GM21360 (cell line): Measurements from ENCODE around the gene TFB2M.
A peak's percentile ranks its signal among the peaks of the same experiment; 100 is the strongest.
"Not testable (repeated sequence)": the region's sequence is repeated elsewhere in the genome, so short reads cannot be mapped to it uniquely, and the experiment has no call there.

Experiments
- ATAC-seq: cut with Tn5 transposase; IDR thresholded peaks from one replicate; pipeline ENCODE4 v1.9.1; 2021; ENCODE audit warnings: mild to moderate bottlenecking, moderate library complexity; ENCODE audit not compliant: unreplicated experiment

TFB2M gene

DNA sequence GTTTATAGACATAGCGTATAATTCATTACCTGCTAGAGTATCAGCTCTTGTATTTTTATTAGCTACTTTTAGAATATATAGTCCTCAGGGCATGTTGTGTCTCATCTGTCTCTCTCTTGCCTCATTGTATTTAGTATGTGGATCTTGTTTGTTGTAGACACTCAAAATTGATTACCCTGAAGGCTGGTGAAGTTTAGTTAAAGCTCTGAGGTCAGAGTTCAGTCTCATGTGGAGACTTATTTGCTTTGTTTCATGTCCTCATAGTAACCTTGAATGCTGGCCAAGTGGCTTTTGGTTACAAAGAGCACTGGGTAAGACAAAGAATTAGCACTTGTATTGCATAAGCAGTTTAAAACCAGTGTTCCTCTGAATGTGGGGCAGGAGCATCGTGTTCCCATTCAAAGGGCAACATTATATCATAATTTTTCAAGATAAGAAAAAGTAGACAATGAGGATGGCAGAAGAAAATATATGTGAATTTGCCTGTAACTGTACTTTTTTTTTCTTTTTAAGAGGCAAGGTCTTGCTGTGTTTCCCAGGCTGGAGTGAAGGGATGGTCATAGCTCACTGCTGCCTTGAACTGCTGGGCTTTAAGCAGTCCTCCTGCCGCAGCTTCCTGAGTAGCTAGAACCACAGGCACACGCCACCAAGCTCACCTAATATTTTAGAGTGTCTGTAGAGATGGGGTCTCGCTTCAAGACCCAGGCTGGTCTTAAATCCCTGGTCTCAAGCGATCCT is 17.6 kb upstream of the TFB2M start:
- ATAC-seq, result no peak

- no peak for ATAC-seq
Observed at GRCh38 chr1:246583056-246583440, 17.0 kb upstream of the TFB2M start.

DNA sequence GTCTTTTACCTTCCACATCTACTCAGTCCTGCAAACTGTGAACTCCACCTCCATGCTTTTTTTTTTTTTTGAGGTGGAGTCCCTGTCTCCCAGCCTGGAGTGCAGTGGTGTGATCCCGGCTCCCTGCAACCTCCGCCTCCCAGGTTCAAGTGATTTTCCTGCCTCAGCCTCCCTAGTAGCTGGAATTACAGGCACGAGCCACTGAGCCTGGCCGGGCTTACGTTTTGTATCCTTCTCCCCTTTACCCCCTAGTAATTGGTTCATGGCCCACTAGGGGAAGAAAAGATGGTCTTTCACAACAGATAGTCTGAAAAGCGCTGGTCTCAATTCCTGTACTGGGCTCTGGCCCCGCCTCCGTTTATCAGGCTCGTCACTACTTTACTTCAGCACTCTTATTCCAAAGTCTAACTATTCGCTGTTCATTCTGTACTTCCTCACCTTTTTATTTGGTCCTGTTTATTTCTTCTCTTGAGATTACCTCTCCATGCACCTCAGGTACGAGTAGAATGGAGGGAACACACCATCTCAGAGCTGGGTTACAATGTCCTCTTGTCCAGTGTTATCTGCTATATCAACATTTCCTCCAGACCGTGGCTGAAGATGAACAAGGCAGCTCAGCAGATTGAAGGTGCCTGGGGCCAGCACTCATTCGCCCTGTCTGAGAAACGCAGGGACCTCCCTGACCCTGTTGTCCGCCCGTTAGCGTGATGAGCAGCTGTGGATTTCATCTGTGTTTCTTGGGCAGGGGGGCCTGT is 16.4 kb upstream of the TFB2M start:
- ATAC-seq, result no peak

- no peak for ATAC-seq
Observed at GRCh38 chr1:246580497-246581370, 14.7 kb upstream of the TFB2M start.

DNA sequence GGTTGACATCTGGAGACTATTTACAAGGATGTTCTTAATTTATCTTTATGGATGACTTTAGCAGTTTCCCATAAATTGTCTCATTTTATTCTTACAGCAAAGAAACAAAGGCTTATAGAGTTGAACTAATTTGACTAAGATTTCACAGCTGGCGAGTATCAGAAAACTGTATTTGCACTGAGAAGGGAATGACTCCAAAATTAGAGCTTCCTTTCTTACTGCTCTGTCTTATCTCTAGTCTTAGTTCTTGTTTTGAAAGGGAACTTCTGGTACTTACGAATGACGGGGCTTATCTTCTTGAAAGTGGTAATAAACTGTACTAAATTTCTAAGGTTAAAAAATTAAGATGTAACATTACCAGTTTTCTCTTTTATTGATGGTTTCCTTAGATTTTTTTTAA is 13.8 kb upstream of the TFB2M start:
- peak; percentile 79 for ATAC-seq

GRCh38 chr1:246577720-246578106 is 11.7 kb upstream of the TFB2M start:
- ATAC-seq, result no peak

DNA sequence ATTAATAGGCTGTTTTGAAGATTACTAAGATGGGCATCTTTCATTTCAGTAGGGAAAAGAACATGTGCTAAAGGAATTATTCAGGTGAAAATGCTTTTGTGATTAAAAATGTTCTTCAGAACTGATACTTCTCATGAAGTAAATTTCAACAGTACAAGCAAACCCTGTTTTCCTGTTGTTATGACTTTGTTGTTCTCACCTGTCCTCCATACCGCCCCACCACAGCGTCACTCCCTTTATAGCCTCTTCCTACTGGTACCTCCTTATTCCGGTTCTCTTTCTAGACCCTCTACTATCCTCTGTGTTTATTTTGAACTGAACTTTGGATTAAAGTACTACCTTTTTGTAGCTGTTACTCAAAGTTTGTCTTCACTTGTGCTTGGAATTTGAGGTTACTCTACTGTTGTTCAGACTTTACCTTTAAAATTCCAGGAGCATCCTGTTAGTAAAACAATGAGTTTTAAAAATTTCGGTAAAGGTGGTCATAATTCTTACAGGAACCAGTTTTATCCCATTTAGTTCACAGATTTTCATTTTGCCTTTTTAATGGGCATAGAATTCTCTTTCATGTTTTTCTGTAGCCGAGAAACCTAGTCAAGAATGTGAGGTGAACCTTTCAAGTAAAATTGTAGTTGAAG is 11.1 kb upstream of the TFB2M start:
- no peak for ATAC-seq

- ATAC-seq, result no peak
Observed at GRCh38 chr1:246576709-246577032, 10.6 kb upstream of the TFB2M start.

DNA sequence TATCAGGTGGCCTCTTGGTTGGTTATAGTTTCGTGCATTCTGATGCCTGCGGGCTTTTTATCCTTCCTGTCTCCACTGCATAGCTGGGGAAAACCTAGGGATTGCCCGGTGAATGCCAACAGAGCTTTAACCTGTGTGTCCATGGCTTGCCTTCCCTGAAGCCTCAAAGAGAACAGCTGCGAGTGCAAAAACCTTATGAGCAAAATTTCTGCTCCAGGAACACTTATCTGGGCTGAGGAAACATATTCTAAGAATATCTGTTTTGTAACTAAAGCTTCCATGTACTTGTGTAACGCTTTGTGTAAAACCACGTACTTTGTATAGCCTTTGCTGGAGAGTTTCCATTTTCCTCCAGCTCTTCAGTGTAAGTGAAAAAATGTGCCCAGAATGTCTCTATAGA is 7.4 kb upstream of the TFB2M start:
- ATAC-seq, result no peak

DNA sequence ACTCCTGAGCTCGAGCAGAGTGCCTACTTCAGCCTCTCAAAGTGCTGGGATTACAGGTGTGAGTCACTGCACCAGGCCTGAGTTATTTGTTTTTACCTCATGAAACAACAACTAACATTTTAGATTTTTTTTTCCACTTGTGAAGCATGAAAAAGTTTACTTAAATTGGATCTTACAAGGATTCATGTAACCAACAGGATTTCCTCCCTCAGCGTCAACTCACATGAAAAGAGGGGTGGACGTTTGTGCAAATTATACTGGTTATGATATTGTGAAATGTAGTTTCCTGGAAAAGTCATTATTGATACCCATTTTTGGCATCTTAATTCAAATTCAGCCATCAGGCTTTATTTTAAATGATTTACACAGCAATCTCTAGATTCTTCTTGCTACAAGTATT is 6.7 kb upstream of the TFB2M start:
- no peak for ATAC-seq

- no peak for ATAC-seq
Observed at GRCh38 chr1:246571953-246572352, 5.9 kb upstream of the TFB2M start.

DNA sequence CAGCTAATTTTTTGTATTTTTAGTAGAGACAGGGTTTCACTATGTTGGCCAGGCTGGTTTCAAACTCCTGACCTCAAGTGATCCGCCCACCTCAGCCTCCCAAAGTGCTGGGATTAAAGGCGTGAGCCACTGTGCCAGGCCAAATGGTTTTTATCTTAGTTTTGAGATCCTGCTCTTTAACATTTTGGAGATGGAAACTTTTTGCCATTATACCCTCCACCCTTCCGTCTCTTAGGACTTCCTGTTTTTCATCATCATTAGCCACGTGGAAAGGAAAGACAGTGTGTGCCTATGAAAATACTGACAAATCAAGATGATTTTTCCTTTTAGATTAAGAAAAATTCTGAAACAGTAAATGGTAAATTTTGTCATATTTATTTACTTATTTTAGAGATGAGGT is 5.2 kb upstream of the TFB2M start:
- ATAC-seq, result not testable (repeated sequence)

DNA sequence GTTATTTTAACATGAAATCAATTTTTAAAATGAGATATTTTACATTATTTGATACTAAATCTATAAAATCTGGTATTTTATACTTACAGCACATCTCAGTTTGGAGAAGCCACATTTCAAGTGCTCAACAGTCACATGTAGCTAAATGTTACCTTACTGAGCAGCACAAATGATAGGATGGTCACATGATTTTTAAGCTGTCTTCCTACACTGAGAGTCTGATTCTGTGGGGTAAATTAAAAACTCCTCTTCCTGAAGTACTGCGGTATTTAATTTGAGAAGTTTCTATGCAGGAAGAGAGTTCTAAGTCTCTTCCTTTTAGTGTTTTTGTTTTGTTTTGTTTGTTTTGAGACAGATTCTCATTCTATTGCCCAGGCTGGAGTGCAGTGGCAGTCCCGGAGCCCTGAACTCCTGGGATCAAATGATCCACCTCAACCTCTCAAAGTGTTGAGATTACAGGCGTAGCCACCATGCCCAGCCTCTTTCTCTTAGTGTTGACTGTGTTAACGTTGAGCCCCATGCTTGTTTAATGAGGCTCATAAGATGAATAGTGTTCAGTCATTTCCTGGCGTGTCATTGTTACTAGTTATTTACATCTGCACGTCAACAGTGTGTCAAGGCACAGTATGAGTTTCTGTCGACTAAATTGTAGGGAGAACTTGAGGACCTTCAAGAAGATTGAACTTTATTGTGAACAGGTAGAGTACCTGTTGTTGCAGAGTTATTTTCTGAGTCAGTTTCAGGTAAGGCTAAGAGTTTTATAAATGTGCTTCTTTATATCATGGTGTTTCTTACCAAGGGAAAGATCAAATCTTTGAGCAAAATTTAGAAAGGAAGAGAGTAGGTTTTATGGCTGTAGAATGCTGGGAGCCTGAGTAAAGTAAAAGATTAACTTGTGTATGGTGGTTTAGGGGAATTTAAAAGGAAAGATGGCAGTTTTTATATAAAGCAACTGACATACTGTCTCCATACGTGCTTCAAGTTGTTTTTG is 3.5 kb upstream of the TFB2M start:
- no peak for ATAC-seq

- no peak for ATAC-seq
Observed at GRCh38 chr1:246567646-246568235, 1.7 kb upstream of the TFB2M start.

GRCh38 chr1:246566813-246567645 is 968 bp upstream of the TFB2M start:
- ATAC-seq, result peak; percentile 22

DNA sequence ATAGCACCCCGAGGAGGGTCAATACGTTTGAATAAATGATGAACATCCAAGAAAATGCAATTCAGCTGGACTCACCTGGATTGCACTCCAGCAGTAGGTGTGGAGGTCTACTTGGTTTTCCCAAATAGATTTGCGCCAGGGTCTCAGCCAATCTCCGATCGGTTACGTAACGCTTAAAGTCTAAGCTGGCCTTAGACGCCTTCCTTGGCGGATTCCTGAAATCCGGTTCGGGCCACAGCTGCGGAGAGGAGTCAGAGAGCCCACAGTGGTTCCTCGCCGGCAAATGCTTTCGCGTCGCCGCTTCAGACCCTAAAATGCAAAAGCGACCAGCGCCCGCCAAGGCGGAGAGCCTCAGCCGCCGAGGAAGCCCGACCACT is 322 bp downstream of the TFB2M start:
- ATAC-seq, result no peak

GRCh38 chr1:246564839-246565750 is 966 bp downstream of the TFB2M start:
- ATAC-seq, result no peak

- not testable (repeated sequence) for ATAC-seq
Observed at GRCh38 chr1:246560833-246561232, 5.2 kb downstream of the TFB2M start.
